HepG2 (cell line): ENCODE results near the gene ST6GAL2. TPM values are rescaled to one million over a fixed set of nuclear protein-coding genes. Genes with fewer than 3 reads are reported as not detected.

Source experiments
- ATAC-seq: fragments of 200-7000 bp; cut with Tn5 transposase; 3 replicates; pipeline ENCODE4 v1.9.1; 2020; ENCODE audit warnings: mild to moderate bottlenecking, moderate library complexity
- BruUV-seq: library from RNA; stranded (reverse); fragments of 400-500 nt; replicated peaks from 2 replicates; lab custom pipeline; 2021; lab: Mats Ljungman, UMichigan
- CTCF ChIA-PET: fragments of 300-600 bp; formaldehyde crosslinking; extraction: SDS; loops from one replicate; lab custom pipeline; 2021; ENCODE audit warnings: low total read pairs, inconsistent platforms, low intra/inter-chr PET ratio; lab: Yijun Ruan, JAX
- POLR2A ChIA-PET: fragments of 350-600 bp; sonication (Branson Sonifier 250); formaldehyde crosslinking; loops from one replicate; lab custom pipeline; 2020; ENCODE audit warnings: antibody characterized with exemption, inconsistent platforms; lab: Yijun Ruan, JAX
- DNase-seq: peaks from one replicate; pipeline ENCODE4 v3.0.0-alpha.2; 2015; ENCODE audit warnings: low spot score
- FAIRE-seq: peaks from 3 replicates; lab custom pipeline; 2011; peaks lifted over from hg19 to GRCh38; lab: Jason Lieb, UNC
- H2AFZ ChIP-seq: one replicate; pipeline ENCODE4 v1.6.1; 2011; ENCODE audit warnings: low read length, inconsistent platforms
- H3K27ac ChIP-seq: fragments of 300-600 bp; 3 replicates; pipeline ENCODE4 v1.8.0; 2011; ENCODE audit warnings: mixed run types, mild to moderate bottlenecking, mixed read lengths, low read length, inconsistent platforms; ENCODE audit not compliant: insufficient read depth; ENCODE audit errors: extremely low read length
- H3K27me3 ChIP-seq, 2 experiments: fragments of 200-600 bp in 1 of 2; 2 replicates in 1 of 2; 3 replicates in 1 of 2; pipeline versions ENCODE4 v1.6.0 to v1.8.0; 2011; ENCODE audit warnings: low read length in 2 of 2, mild to moderate bottlenecking in 2 of 2, moderate library complexity in 2 of 2, inconsistent platforms in 1 of 2; ENCODE audit not compliant: insufficient read depth in 2 of 2, control insufficient read depth in 1 of 2
- H3K36me3 ChIP-seq, 2 experiments: fragments of 200-600 bp in 1 of 2; replicated peaks in 1 of 2; 2 replicates in 1 of 2; 3 replicates in 1 of 2; pipeline versions ENCODE4 v1.5.1 to v1.8.0; 2011; ENCODE audit warnings: low read length in 2 of 2, inconsistent platforms in 1 of 2; ENCODE audit not compliant: insufficient read depth in 2 of 2, control insufficient read depth in 1 of 2
- H3K4me1 ChIP-seq: 2 replicates; pipeline ENCODE4 v1.5.1; 2012; ENCODE audit warnings: low read length, inconsistent platforms; ENCODE audit not compliant: insufficient read depth
- H3K4me2 ChIP-seq: 2 replicates; pipeline ENCODE4 v1.6.0; 2011; ENCODE audit warnings: low read depth, low read length, inconsistent platforms
- H3K4me3 ChIP-seq, 3 experiments: fragments of 200-600 bp in 1 of 3; sonication (generic), shearing (Covaris generic) in 1 of 3; replicated peaks in 1 of 3; 2 replicates each; pipeline ENCODE4 v1.5.1; 2011 to 2016; ENCODE audit warnings: low read length in 3 of 3, inconsistent platforms in 2 of 3, low read depth in 2 of 3, mild to moderate bottlenecking in 2 of 3, control low read depth in 1 of 3, mixed read lengths in 1 of 3; ENCODE audit not compliant: insufficient read depth in 1 of 3
- H3K79me2 ChIP-seq: one replicate; pipeline ENCODE4 v1.6.1; 2011; ENCODE audit warnings: low read length, inconsistent platforms; ENCODE audit not compliant: insufficient read depth
- H3K9ac ChIP-seq: 2 replicates; pipeline ENCODE4 v1.6.0; 2011; ENCODE audit warnings: mild to moderate bottlenecking, low read depth, low read length, inconsistent platforms; ENCODE audit not compliant: insufficient read depth
- H3K9me3 ChIP-seq: 2 replicates; pipeline ENCODE4 v1.5.1; 2012; ENCODE audit warnings: mild to moderate bottlenecking, low read length
- H4K20me1 ChIP-seq: 2 replicates; pipeline ENCODE4 v1.6.0; 2011; ENCODE audit warnings: inconsistent platforms, mild to moderate bottlenecking, low read length, moderate library complexity; ENCODE audit not compliant: insufficient read depth
- SPEN ChIP-seq: sonication (generic); formaldehyde crosslinking; IDR thresholded peaks from 2 replicates; pipeline ENCODE4 v1.5.1; 2020; ENCODE audit warnings: low read depth, mild to moderate bottlenecking, missing genetic modification reagents
- THAP11 ChIP-seq: IDR thresholded peaks from 2 replicates; pipeline ENCODE4 v1.6.1; 2016; ENCODE audit warnings: missing biosample characterization, missing genetic modification reagents
- ZFAT ChIP-seq: sonication (generic); formaldehyde crosslinking; conservative IDR thresholded peaks from 2 replicates; pipeline ENCODE4 v1.8.1; 2023; ENCODE audit warnings: missing genetic modification reagents, inconsistent platforms
- ZFP62 ChIP-seq: sonication (generic); formaldehyde crosslinking; IDR thresholded peaks from 2 replicates; pipeline ENCODE4 v1.4.0; 2020; ENCODE audit warnings: missing genetic modification reagents
- ZNF318 ChIP-seq: sonication (generic); formaldehyde crosslinking; IDR thresholded peaks from 2 replicates; pipeline ENCODE4 v1.4.0; 2020; ENCODE audit warnings: mild to moderate bottlenecking, missing genetic modification reagents
- WGBS: methylation state at CpG from one replicate; pipeline ENCODE4 v1.1.6; 2017; ENCODE audit warnings: low lambda C conversion rate; 5-methylcytosine and 5-hydroxymethylcytosine counted together
- in situ Hi-C: cut with HindIII; loops from 2 replicates; pipeline ENCODE4 v1.10.0; 2017; ENCODE audit warnings: low pct_unique_long_range_greater_than_20kb; ENCODE audit not compliant: extremely low pct_ligation_motif_present
- intact Hi-C: fragments of 100-400 bp; cut with micrococcal nuclease; formaldehyde crosslinking; loops from one replicate; pipeline ENCODE4 v1.10.0; 2022; ENCODE audit not compliant: unreplicated experiment
- polyA plus RNA-seq, 8 experiments: library from polyadenylated mRNA; depleted of rRNA in 3 of 8; stranded (reverse) in 7 of 8; unstranded in 1 of 8; fragments of >200 nt; fragmentation: Illumina TruSeq in 4 of 8; extraction: Trizol in 4 of 8; gene quantifications; 2 replicates each; pipeline versions ENCODE4 v1.2.1 to v1.2.3, GENCODE V29; 2011 to 2016; ENCODE audit warnings: low read depth in 4 of 8, missing spikeins in 1 of 8, mixed read lengths in 1 of 8; ENCODE audit not compliant: insufficient read depth in 1 of 8
- total RNA-seq, 5 experiments: library from RNA; depleted of rRNA; stranded (reverse); fragments of >200 nt; fragmentation: Illumina TruSeq; extraction: Trizol; gene quantifications; 2 replicates each; pipeline ENCODE4 v1.2.3, GENCODE V29; 2016; ENCODE audit warnings: low read depth in 1 of 5

Gene ST6GAL2
- total and polyA plus RNA-seq, 2 of the 13 experiments (the other 11 are each of a cell fraction or from before 2014, with no cell fraction given): not detected

- WGBS: 2% methylated on average over 3 of the region's 3 CpGs
- Histone ChIP-seq H3K4me1 (no peaks in the 10 kb centered on the region), H2AFZ (no peak overlapping the region), H3K27ac (no peak overlapping the region)
- intact Hi-C loops: no loop called here
- FAIRE-seq: no peak
- no peak for ATAC-seq
- TF ChIP-seq THAP11 (no peak), ZNF318 (CRISPR knock-in tag) (no peak), SPEN (no peak), ZFP62 (CRISPR knock-in tag) (no peak), ZFAT (CRISPR knock-in tag) (no peak)
- TF ChIP-seq, all 625 proteins: peak for 0
- H3K4me2 ChIP-seq: no peak overlapping the region
- no peaks in the 10 kb centered on the region for H3K27me3 ChIP-seq
- in situ Hi-C loops: no loop called here
- no peak overlapping the region for H3K9ac ChIP-seq
- no TSS peak for BruUV-seq
- no peaks in the 10 kb centered on the region for H3K79me2 ChIP-seq
- H4K20me1 ChIP-seq: no peaks in the 10 kb centered on the region
- H3K9me3 ChIP-seq: no peaks in the 10 kb centered on the region
- no peak overlapping the region for H3K4me3 ChIP-seq
- POLR2A ChIA-PET: no interaction called here
- H3K36me3 ChIP-seq: no peaks in the 10 kb centered on the region
- CTCF ChIA-PET: no interaction called here
- DNase-seq: no peak
Measured at GRCh38 chr2:106781196-106781595, 104.8 kb downstream of the ST6GAL2 start.
